ENCODE measurements around the gene NDUFV3.

DNA sequence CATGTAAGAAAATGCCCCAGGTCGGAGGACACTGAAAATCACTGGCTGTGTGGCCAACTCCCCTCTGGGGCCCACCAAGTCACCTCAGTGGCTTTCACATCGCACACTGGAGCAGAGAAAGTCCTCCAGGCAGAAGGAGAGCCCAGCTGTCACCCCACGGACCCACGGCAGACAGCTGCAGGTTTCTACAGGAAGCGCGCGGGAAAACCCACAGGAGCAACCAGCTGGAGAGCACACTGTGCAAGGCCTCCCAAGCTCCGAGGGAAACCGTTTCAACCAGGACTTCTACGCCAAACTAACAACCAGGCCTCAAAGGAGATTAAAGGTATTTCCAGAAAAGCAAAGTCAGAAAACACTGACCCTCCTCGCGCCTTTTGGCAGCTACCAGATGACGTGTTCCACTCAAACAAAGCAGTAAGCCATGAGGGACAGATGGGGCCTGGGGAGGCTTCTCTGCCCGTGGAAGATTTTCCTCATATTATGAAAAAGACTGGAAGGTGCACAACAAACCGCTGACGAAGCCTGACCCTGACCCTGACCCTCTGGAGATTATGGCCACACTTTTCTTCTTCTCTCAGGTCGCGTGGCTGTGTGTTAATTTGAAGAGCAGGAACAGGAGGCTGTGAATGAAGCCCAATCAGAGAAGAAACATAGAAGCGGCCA, 34.8 kb upstream of the NDUFV3 start:
- TF ChIP-seq, protein P1, sequence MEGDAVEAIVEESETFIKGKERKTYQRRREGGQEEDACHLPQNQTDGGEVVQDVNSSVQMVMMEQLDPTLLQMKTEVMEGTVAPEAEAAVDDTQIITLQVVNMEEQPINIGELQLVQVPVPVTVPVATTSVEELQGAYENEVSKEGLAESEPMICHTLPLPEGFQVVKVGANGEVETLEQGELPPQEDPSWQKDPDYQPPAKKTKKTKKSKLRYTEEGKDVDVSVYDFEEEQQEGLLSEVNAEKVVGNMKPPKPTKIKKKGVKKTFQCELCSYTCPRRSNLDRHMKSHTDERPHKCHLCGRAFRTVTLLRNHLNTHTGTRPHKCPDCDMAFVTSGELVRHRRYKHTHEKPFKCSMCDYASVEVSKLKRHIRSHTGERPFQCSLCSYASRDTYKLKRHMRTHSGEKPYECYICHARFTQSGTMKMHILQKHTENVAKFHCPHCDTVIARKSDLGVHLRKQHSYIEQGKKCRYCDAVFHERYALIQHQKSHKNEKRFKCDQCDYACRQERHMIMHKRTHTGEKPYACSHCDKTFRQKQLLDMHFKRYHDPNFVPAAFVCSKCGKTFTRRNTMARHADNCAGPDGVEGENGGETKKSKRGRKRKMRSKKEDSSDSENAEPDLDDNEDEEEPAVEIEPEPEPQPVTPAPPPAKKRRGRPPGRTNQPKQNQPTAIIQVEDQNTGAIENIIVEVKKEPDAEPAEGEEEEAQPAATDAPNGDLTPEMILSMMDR (IDR thresholded peaks at IDR 0.05) = no peak
- TF ChIP-seq ZFX (IDR thresholded peaks at IDR 0.05; ENCODE audit: borderline replicate concordance) = no peak
